ENCODE measurements around the gene MSTO1.
"Not testable (repeated sequence)": the region's sequence is repeated elsewhere in the genome, so short reads cannot be mapped to it uniquely, and the experiment has no call there.

DNA sequence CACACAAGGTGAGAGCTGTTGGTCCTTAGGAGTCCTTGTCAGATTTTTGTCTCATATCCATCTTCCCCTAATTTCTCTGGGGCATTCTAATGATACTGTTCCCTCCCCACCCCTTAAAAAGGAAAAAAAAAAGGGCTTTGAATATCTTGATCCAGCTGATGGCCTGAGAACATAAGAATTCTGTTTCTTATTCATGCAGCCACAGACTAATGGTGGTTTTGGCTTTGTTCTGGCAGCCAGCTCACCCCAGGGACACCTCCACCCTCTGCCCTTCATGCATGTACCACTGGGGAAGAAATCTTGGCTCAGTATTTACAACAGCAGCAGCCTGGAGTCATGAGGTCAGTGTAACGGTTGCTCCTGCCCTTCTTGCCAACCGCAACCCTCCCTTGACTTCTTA is 3.2 kb downstream of the MSTO1 start:
- TF ChIP-seq, protein P1, sequence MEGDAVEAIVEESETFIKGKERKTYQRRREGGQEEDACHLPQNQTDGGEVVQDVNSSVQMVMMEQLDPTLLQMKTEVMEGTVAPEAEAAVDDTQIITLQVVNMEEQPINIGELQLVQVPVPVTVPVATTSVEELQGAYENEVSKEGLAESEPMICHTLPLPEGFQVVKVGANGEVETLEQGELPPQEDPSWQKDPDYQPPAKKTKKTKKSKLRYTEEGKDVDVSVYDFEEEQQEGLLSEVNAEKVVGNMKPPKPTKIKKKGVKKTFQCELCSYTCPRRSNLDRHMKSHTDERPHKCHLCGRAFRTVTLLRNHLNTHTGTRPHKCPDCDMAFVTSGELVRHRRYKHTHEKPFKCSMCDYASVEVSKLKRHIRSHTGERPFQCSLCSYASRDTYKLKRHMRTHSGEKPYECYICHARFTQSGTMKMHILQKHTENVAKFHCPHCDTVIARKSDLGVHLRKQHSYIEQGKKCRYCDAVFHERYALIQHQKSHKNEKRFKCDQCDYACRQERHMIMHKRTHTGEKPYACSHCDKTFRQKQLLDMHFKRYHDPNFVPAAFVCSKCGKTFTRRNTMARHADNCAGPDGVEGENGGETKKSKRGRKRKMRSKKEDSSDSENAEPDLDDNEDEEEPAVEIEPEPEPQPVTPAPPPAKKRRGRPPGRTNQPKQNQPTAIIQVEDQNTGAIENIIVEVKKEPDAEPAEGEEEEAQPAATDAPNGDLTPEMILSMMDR (IDR thresholded peaks at IDR 0.05; ENCODE audit: low read length) = not testable (repeated sequence)
- not testable (repeated sequence) for TF ChIP-seq EZH2 (IDR thresholded peaks at IDR 0.05; ENCODE audit: borderline replicate concordance, low read length)
